ENCODE results near the gene IGFLR1. TPM values are rescaled to one million over a fixed set of nuclear protein-coding genes. Genes with fewer than 3 reads are reported as not detected.

IGFLR1 gene
- polyA plus RNA-seq, 1 of the 3 experiments (the other 2 are of a cell fraction), result 5.6 TPM

DNA sequence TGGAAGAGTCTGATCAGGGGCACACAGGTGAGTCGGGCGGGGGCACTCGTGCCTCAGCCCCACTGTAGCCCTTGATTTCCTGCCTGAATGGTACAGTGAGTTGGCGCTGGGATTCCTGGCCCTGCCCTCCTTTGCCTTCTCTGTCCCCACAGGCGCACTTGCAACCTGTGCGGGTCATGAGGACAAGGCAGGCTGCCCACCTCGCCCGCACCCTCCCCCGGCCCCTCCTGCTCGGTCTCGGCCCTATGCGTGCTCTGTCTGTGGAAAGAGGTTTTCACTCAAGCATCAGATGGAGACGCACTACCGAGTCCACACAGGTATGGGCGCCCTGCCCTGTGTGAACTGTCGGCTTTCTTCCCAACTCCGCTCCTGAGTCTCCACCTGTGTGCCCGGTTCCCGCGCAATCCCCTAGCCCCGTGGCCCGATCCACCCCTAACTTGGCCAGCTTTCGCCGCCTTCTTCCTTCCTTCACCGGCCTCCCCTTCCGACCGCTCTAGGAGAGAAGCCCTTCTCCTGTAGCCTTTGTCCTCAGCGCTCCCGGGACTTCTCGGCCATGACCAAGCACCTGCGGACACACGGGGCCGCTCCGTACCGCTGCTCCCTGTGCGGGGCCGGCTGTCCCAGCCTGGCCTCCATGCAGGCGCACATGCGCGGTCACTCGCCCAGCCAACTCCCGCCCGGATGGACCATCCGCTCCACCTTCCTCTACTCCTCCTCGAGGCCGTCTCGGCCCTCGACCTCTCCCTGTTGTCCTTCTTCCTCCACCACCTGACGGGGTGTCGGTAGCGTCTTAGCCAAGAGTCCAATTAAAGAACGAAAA, 26.1 kb downstream of the IGFLR1 start:
- TF ChIP-seq MAX (IDR thresholded peaks at IDR 0.05; ENCODE audit: low read depth), result peak; percentile 90
- no peak for TF ChIP-seq CTCF (IDR thresholded peaks at IDR 0.05)
- no peak for TF ChIP-seq TCF12 (IDR thresholded peaks at IDR 0.05)
- no peak for TF ChIP-seq FOSL2 (IDR thresholded peaks at IDR 0.05; ENCODE audit: borderline replicate concordance, low read depth)
- peak; percentile 58; the same call in 1 of the 2 replicates for TF ChIP-seq NRF1 (IDR thresholded peaks at IDR 0.05; ENCODE audit: low read depth, low read length)
- TF ChIP-seq USF2 (IDR thresholded peaks at IDR 0.05; ENCODE audit: borderline replicate concordance, low read depth, low read length), result no peak
- no peak for TF ChIP-seq REST (IDR thresholded peaks at IDR 0.05; ENCODE audit: low read depth, low read length)
- no peak for TF ChIP-seq EP300 (IDR thresholded peaks at IDR 0.05; ENCODE audit: borderline replicate concordance in 1 of 2, low read depth in 1 of 2, low read length in 1 of 2)
- TF ChIP-seq POLR2AphosphoS5 (IDR thresholded peaks at IDR 0.05; ENCODE audit: low read depth, low read length), result no peak
- no peak for TF ChIP-seq CHD2 (IDR thresholded peaks at IDR 0.05; ENCODE audit: low read length, partially characterized antibody)
- no peak for TF ChIP-seq NFIC (IDR thresholded peaks at IDR 0.05; ENCODE audit: borderline replicate concordance)
- no peak for TF ChIP-seq MXI1 (IDR thresholded peaks at IDR 0.05; ENCODE audit: low read depth, low read length)
- TF ChIP-seq FOXJ3 (CRISPR knock-in tag; IDR thresholded peaks at IDR 0.05), result no peak
- TF ChIP-seq ELF1 (IDR thresholded peaks at IDR 0.05), result no peak
- no peak for TF ChIP-seq GABPA (IDR thresholded peaks at IDR 0.05; ENCODE audit: low read depth)
- ChIA-PET POLR2A (no interaction called here), CTCF (interaction anchor here (0.6 to 1.8 kb wide), 9 partner anchors 10 to 1237 kb away, joined by 3 to 14 read pairs (median 4); no protein-coding TSS in a partner anchor)
- peaks cover 6% of the 10 kb centered on the region for H3F3A ChIP-seq (replicated peaks; ENCODE audit: insufficient read depth)
- H3K4me2 ChIP-seq, result peak overlapping the region; percentile 97
- H3K4me1 ChIP-seq (ENCODE audit: control insufficient read depth in 1 of 2, insufficient read depth in 2 of 2, low read depth in 1 of 2, low read length in 1 of 2), result peaks cover 5 to 24% of the 10 kb centered on the region in 2 experiments; a peak in 3 of 4 replicates
- H3K9ac ChIP-seq, result peak overlapping the region; percentile 65
- H3K27me3 ChIP-seq (ENCODE audit: insufficient read depth), result no peaks in the 10 kb centered on the region
- H3K36me3 ChIP-seq (replicated peaks in 1 of 2; ENCODE audit: control insufficient read depth in 1 of 2, insufficient read depth in 2 of 2, low read length in 1 of 2), result peaks cover 6 to 13% of the 10 kb centered on the region in 2 experiments
- peak overlapping the region; percentile 86 for H2AFZ ChIP-seq (ENCODE audit: low read depth)
- no peaks in the 10 kb centered on the region for H3K9me3 ChIP-seq
- H3K4me3 ChIP-seq (ENCODE audit: low read depth in 2 of 2, low read length in 1 of 2), result peak overlapping the region; percentile 80 to 91
- peak; percentile 81 for DNase-seq
- H3K9me2 ChIP-seq, result no peaks in the 10 kb centered on the region
- H3K79me2 ChIP-seq (ENCODE audit: insufficient read depth), result peaks cover 28% of the 10 kb centered on the region
- H4K20me1 ChIP-seq (ENCODE audit: insufficient read depth), result peaks cover 18% of the 10 kb centered on the region
- WGBS (ENCODE audit: low lambda C conversion rate), result 21% methylated on average over 50 of the region's 52 CpGs
- H3K27ac ChIP-seq (ENCODE audit: low read depth in 2 of 2, low read length in 1 of 2), result peak overlapping the region; percentile 62 to 95
